GM12872 (cell line): ENCODE data around the gene KLHDC8B.

Experiments
- CTCF ChIP-seq: IDR thresholded peaks from 3 replicates; pipeline ENCODE4 v1.5.1; 2011; ENCODE audit warnings: low read depth, mild to moderate bottlenecking, low read length, moderate library complexity; ENCODE audit not compliant: insufficient read depth

The KLHDC8B gene

GRCh38 chr3:49222002-49222401, 50.6 kb downstream of the KLHDC8B start:
- TF ChIP-seq CTCF: no peak
